ENCODE measurements around the gene RCBTB1. TPM values are rescaled to one million over a fixed set of nuclear protein-coding genes. Genes with fewer than 3 reads are reported as not detected.

RCBTB1 gene
- polyA plus RNA-seq, 1 of the 3 experiments (the other 2 are of a cell fraction): 13.2 TPM

DNA sequence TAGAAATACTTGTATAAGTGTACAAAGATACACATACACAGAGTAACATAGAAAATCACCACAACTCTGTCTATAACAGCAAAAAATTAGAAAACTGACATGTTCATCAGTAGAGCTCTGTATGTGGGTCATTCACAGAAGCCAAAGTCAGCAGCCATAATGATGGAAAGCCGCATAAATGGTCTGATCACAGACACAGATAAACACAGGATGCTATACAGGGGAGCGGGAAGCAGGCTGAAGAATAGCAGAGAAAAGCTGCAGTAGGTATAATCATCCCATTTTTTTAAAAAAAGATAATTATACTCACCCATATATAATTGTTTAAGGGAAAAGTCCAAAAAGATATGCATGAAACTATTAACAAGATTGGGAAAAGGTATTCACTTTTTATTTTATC lies 31.5 kb downstream of the RCBTB1 start:
- H3K27ac ChIP-seq (ENCODE audit: low read depth in 2 of 2, low read length in 1 of 2): peak overlapping the region in 1 of 2 experiments; percentile 71; a peak in 1 of 4 replicates
- H3K36me3 ChIP-seq (replicated peaks in 1 of 2; ENCODE audit: control insufficient read depth in 1 of 2, insufficient read depth in 2 of 2, low read length in 1 of 2): peaks cover 39 to 49% of the 10 kb centered on the region in 2 experiments
- H3K4me1 ChIP-seq (ENCODE audit: control insufficient read depth in 1 of 2, insufficient read depth in 2 of 2, low read depth in 1 of 2, low read length in 1 of 2): peaks cover 0 to 9% of the 10 kb centered on the region in 2 experiments; a peak in 2 of 4 replicates
- H4K20me1 ChIP-seq (ENCODE audit: insufficient read depth): no peaks in the 10 kb centered on the region
- no peaks in the 10 kb centered on the region for H3K79me2 ChIP-seq (ENCODE audit: insufficient read depth)
- no peak overlapping the region for H3K4me2 ChIP-seq
- TF ChIP-seq GATA2 (CRISPR knock-in tag; IDR thresholded peaks at IDR 0.05) (peak; percentile 58), EP300 (IDR thresholded peaks at IDR 0.05; ENCODE audit: borderline replicate concordance in 1 of 2, low read depth in 1 of 2, low read length in 1 of 2) (no peak), RAD21 (IDR thresholded peaks at IDR 0.05; ENCODE audit: low read length) (no peak)
- POLR2A ChIA-PET: no interaction called here
- H3F3A ChIP-seq (replicated peaks; ENCODE audit: insufficient read depth): no peaks in the 10 kb centered on the region
- H3K9me2 ChIP-seq: no peaks in the 10 kb centered on the region
- CTCF ChIA-PET: interaction anchor here (1.3 to 1.4 kb wide), 2 partner anchors 239 to 253 kb away, joined by 3 to 4 read pairs; no protein-coding TSS in a partner anchor
- WGBS (ENCODE audit: low lambda C conversion rate): 77% methylated on average over 2 of the region's 2 CpGs
- no peaks in the 10 kb centered on the region for H3K27me3 ChIP-seq (ENCODE audit: insufficient read depth)
- no peak overlapping the region for H2AFZ ChIP-seq (ENCODE audit: low read depth)
- H3K4me3 ChIP-seq (ENCODE audit: low read depth in 2 of 2, low read length in 1 of 2): no peak overlapping the region
- peak; percentile 58 for DNase-seq
- H3K9ac ChIP-seq: no peak overlapping the region
- no peaks in the 10 kb centered on the region for H3K9me3 ChIP-seq

GRCh38 chr13:49550942-49551644 lies 34.3 kb downstream of the RCBTB1 start:
- Histone ChIP-seq H3K27ac (ENCODE audit: low read depth in 2 of 2, low read length in 1 of 2) (no peak overlapping the region), H2AFZ (ENCODE audit: low read depth) (no peak overlapping the region), H4K20me1 (ENCODE audit: insufficient read depth) (no peaks in the 10 kb centered on the region), H3K4me2 (no peak overlapping the region), H3K9me2 (no peaks in the 10 kb centered on the region), H3K9ac (no peak overlapping the region), H3K4me1 (ENCODE audit: control insufficient read depth in 1 of 2, insufficient read depth in 2 of 2, low read depth in 1 of 2, low read length in 1 of 2) (peaks cover 0 to 9% of the 10 kb centered on the region in 2 experiments; a peak in 2 of 4 replicates), H3K36me3 (replicated peaks in 1 of 2; ENCODE audit: control insufficient read depth in 1 of 2, insufficient read depth in 2 of 2, low read length in 1 of 2) (peaks cover 41 to 47% of the 10 kb centered on the region in 2 experiments), H3K27me3 (ENCODE audit: insufficient read depth) (no peaks in the 10 kb centered on the region), H3F3A (replicated peaks; ENCODE audit: insufficient read depth) (no peaks in the 10 kb centered on the region), H3K79me2 (ENCODE audit: insufficient read depth) (no peaks in the 10 kb centered on the region), H3K4me3 (ENCODE audit: low read depth in 2 of 2, low read length in 1 of 2) (no peak overlapping the region), H3K9me3 (no peaks in the 10 kb centered on the region)
- ChIA-PET CTCF (interaction anchor here (1.3 kb wide), 1 partner anchor 56 kb away, joined by 3 read pairs; no protein-coding TSS in a partner anchor), POLR2A (interaction anchor here (0.9 kb wide), 1 partner anchor 11 kb away, joined by 4 read pairs; no protein-coding TSS in a partner anchor)
- TF ChIP-seq MEF2A (IDR thresholded peaks at IDR 0.05; ENCODE audit: borderline replicate concordance, low read depth): no peak
- TF ChIP-seq NFIC (IDR thresholded peaks at IDR 0.05; ENCODE audit: borderline replicate concordance): no peak
- no peak for TF ChIP-seq SIN3A (IDR thresholded peaks at IDR 0.05; ENCODE audit: borderline replicate concordance, low read depth, low read length)
- TF ChIP-seq GABPA (IDR thresholded peaks at IDR 0.05; ENCODE audit: low read depth): no peak
- TF ChIP-seq POLR2AphosphoS5 (IDR thresholded peaks at IDR 0.05; ENCODE audit: low read depth, low read length): no peak
- no peak for TF ChIP-seq RCOR1 (IDR thresholded peaks at IDR 0.05; ENCODE audit: low read length)
- no peak for TF ChIP-seq EP300 (IDR thresholded peaks at IDR 0.05; ENCODE audit: borderline replicate concordance in 1 of 2, low read depth in 1 of 2, low read length in 1 of 2)
- TF ChIP-seq FOXJ3 (CRISPR knock-in tag; IDR thresholded peaks at IDR 0.05): no peak
- TF ChIP-seq TEAD4 (IDR thresholded peaks at IDR 0.05; ENCODE audit: borderline replicate concordance, insufficient read depth): no peak
- no peak for TF ChIP-seq FOSL2 (IDR thresholded peaks at IDR 0.05; ENCODE audit: borderline replicate concordance, low read depth)
- DNase-seq: no peak
- WGBS (ENCODE audit: low lambda C conversion rate): 96% methylated on average over 10 of the region's 10 CpGs
